ENCODE results near the gene UPF3B.

DNA sequence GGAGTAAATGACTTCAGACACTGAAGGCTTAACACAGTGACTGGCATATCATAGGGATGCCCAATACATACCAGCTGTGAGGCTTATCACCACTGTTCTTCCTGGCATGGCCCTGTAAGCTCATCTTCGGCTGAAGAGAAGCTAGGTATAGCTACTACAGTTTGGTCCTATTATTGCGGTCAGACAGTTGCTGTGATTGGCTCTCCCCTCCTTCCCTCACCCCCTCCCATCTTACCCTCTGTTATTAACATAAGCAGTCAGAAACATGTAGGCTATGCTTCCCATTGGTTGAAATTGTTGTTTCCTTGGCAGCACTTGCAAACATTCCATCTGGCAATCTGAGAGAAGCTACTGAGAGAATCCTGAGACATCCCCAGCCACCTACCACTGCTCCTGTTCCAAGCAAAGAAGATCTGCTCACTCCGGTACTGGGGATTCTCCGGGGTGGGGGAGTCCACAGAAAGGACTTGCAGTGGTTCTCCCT, 43.1 kb upstream of the UPF3B start, which contains the start of gene AKAP14:
- TF ChIP-seq EZH2 (IDR thresholded peaks at IDR 0.05; ENCODE audit: low read length, missing control alignments) (no peak), CTCF (conservative IDR thresholded peaks at IDR 0.05 in 1 of 2, IDR thresholded peaks at IDR 0.05 in 1 of 2; ENCODE audit: low read depth in 1 of 2, low read length in 2 of 2) (no peak)

Data from fibroblast of lung (primary cell).